Regular cardiac myocyte (primary cell): ENCODE results near the gene OR8B2. TPM values are rescaled to one million over a fixed set of nuclear protein-coding genes. Genes with fewer than 3 reads are reported as not detected.

ENCODE experiments used
- total RNA-seq: library from RNA; depleted of rRNA; stranded (reverse); fragments of >200 nt; gene quantifications from 2 replicates; pipeline ENCODE4 v1.2.3, GENCODE V29; 2014

OR8B2 gene, protein sequence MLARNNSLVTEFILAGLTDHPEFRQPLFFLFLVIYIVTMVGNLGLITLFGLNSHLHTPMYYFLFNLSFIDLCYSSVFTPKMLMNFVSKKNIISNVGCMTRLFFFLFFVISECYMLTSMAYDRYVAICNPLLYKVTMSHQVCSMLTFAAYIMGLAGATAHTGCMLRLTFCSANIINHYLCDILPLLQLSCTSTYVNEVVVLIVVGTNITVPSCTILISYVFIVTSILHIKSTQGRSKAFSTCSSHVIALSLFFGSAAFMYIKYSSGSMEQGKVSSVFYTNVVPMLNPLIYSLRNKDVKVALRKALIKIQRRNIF
- not detected in 2 replicates for total RNA-seq

GRCh38 chr11:124384399-124384798 is at the start of gene OR8B2:
TSS of gene OR8B2 (minus strand) at chr11:124384499. CDS start at chr11:124383343, 1,156 bp downstream.

GRCh38 chr11:124424384-124424921 is 40.2 kb upstream of the OR8B2 start, which contains the start of gene OR8B4:
TSS of gene OR8B4 (minus strand) at chr11:124424871. CDS start at chr11:124424871, 0 bp downstream.

DNA sequence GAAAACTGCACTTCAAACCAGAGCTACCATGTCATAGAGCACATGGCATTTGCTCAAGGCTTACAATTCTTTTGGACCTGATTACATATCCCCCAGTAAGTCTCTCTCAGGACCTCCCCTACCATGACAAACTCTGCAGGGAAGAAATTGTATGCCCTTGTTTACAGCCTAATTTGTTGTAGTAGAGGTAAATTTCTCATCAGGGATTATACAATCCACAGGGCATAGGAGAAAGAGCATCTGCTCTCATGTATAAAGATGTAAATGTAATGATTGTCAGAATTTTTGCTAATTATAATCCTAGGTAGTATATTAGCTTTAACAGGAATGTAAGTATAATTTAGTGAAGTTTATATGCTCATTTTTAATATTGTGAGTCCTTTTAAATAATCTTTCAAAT is 14.6 kb upstream of the OR8B2 start, which contains the start of gene OR8B3:
OR8B3 (minus strand) TSS at position 101 of the 400 bp plus-strand sequence. CDS start 1,673 bp downstream, outside the sequence.

Other genes with a start within 250 kb of the OR8B2 start
- gene OR10D3, start 201.2 kb downstream of the OR8B2 start, total RNA-seq: not detected in 2 replicates
- gene OR8G1, start 143.4 kb downstream of the OR8B2 start, total RNA-seq: not detected in 2 replicates
- not detected in 2 replicates for gene OR8G5, start 128.1 kb downstream of the OR8B2 start, total RNA-seq
- gene OR8D1, start 70.5 kb downstream of the OR8B2 start, total RNA-seq: under 0.01 TPM in 1 of 2 replicates, not detected in the other
- not detected in 2 replicates for gene OR8D2, start 64.3 kb downstream of the OR8B2 start, total RNA-seq
- gene OR8B3, start 14.5 kb upstream of the OR8B2 start, total RNA-seq: not detected in 2 replicates
- not detected in 2 replicates for gene OR8B4, start 40.4 kb upstream of the OR8B2 start, total RNA-seq
- not detected in 2 replicates for gene OR8B8, start 61.2 kb upstream of the OR8B2 start, total RNA-seq
- gene OR8B12, start 159.2 kb upstream of the OR8B2 start, total RNA-seq: not detected in 2 replicates
- not detected in 2 replicates for gene OR8A1, start 185.5 kb upstream of the OR8B2 start, total RNA-seq
- not detected in 2 replicates for gene PANX3, start 226.9 kb upstream of the OR8B2 start, total RNA-seq
- gene TBRG1, start 238.4 kb upstream of the OR8B2 start, total RNA-seq: 23.6 and 28.2 TPM in 2 replicates